ENCODE data around the gene ACVR1B.

Gene ACVR1B

DNA sequence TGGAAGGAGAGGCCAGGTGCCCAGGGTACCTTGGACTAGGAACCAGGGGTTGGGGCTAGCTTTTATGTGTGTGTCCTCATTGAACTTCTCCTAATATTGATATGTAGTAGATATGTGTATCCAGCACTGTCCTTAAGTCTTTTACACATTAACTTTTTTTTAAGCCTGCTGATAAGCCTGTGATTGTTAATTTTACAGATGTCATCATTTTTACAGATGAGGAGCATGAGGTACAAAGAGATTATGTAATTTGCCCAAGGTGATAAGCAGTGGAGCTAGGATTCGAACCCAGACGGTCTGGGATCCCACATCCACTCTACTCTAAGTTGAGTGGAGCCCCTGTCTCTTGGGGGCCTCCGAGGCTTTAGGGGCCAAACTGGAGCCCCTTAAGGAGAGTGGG is 89.5 kb downstream of the ACVR1B start:
- TF ChIP-seq, protein P1, sequence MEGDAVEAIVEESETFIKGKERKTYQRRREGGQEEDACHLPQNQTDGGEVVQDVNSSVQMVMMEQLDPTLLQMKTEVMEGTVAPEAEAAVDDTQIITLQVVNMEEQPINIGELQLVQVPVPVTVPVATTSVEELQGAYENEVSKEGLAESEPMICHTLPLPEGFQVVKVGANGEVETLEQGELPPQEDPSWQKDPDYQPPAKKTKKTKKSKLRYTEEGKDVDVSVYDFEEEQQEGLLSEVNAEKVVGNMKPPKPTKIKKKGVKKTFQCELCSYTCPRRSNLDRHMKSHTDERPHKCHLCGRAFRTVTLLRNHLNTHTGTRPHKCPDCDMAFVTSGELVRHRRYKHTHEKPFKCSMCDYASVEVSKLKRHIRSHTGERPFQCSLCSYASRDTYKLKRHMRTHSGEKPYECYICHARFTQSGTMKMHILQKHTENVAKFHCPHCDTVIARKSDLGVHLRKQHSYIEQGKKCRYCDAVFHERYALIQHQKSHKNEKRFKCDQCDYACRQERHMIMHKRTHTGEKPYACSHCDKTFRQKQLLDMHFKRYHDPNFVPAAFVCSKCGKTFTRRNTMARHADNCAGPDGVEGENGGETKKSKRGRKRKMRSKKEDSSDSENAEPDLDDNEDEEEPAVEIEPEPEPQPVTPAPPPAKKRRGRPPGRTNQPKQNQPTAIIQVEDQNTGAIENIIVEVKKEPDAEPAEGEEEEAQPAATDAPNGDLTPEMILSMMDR (IDR thresholded peaks at IDR 0.05; ENCODE audit: insufficient read depth, low read length, poor library complexity, severe bottlenecking): no peak
- Histone ChIP-seq H3K4me3 (replicated peaks; ENCODE audit: low read depth, low read length) (no peak overlapping the region), H3K36me3 (ENCODE audit: control insufficient read depth, insufficient read depth, low read length) (no peaks in the 10 kb centered on the region), H3K27me3 (replicated peaks; ENCODE audit: control insufficient read depth, insufficient read depth, low read length) (no peaks in the 10 kb centered on the region)
- DNase-seq (ENCODE audit: extremely low read depth, insufficient read length): no peak

DNA sequence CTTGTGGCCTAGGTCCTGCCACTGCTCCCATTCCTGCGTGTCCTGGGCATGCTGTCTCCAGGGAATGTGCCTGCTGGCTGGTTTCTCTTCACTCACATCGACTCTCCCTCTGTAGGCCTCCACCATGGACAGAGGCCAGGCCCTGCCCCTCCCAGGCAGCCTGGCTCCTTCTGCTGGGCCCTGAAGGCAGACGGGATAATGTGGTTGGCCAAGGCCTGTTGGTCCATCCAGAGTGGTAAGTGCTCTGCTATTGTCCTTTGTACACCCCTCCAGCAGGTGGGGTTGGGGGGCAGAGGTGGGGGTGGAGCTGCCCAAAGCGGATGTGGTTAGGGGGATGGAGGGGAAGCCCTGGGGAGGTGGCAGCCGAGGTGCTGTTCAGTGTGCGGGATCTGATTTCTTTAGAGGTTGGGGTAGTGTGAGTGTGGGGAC is 90.2 kb downstream of the ACVR1B start:
- Histone ChIP-seq H3K4me3 (replicated peaks; ENCODE audit: low read depth, low read length) (no peak overlapping the region; the same call in 1 of the 2 replicates), H3K27me3 (replicated peaks; ENCODE audit: control insufficient read depth, insufficient read depth, low read length) (no peaks in the 10 kb centered on the region), H3K36me3 (ENCODE audit: control insufficient read depth, insufficient read depth, low read length) (no peaks in the 10 kb centered on the region)
- peak; percentile 73 for DNase-seq (ENCODE audit: extremely low read depth, insufficient read length)
- TF ChIP-seq, protein P1 (IDR thresholded peaks at IDR 0.05; ENCODE audit: insufficient read depth, low read length, poor library complexity, severe bottlenecking): peak; percentile 47

DNA sequence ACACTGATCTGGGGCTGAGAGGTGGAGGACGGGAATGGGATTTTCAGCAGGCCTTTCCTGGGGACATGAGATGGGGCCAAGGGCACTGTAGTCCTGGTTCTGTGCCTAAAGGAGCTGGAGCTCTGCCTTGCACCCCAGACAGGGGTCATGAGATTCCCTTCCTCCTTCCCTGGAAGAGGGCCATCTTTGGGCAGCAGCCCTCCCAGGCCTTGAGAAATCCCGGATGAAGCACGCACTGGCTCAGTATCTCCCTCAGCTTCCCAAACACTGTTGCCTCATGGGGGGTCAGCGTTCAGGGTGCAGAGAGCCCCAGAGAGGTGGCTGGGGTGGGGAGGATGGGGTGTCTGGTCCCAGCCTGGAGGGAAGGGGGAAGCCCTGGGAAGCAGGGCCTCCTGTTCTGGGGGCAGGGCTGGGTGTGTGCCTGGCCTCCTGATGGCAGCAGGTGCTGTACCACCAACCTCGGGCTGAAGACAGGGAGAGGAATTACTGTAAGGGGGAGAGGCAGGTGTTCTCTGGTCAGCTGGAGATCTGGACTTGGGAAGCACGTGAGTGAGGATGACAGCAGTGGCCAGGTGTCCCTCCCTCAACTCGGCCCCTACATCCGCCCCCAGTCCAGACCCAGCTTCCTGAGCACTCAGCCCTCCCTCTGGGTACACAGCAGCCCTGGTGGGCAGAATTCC is 91.3 kb downstream of the ACVR1B start:
- DNase-seq (ENCODE audit: extremely low read depth, insufficient read length): no peak
- H3K4me3 ChIP-seq (replicated peaks; ENCODE audit: low read depth, low read length): no peak overlapping the region
- H3K36me3 ChIP-seq (ENCODE audit: control insufficient read depth, insufficient read depth, low read length): no peaks in the 10 kb centered on the region
- H3K27me3 ChIP-seq (replicated peaks; ENCODE audit: control insufficient read depth, insufficient read depth, low read length): no peaks in the 10 kb centered on the region
- TF ChIP-seq, protein P1 (IDR thresholded peaks at IDR 0.05; ENCODE audit: insufficient read depth, low read length, poor library complexity, severe bottlenecking): no peak

- H3K27me3 ChIP-seq (replicated peaks; ENCODE audit: control insufficient read depth, insufficient read depth, low read length): no peaks in the 10 kb centered on the region
- TF ChIP-seq, protein P1 (IDR thresholded peaks at IDR 0.05; ENCODE audit: insufficient read depth, low read length, poor library complexity, severe bottlenecking): no peak
- no peak overlapping the region for H3K4me3 ChIP-seq (replicated peaks; ENCODE audit: low read depth, low read length)
- DNase-seq (ENCODE audit: extremely low read depth, insufficient read length): no peak
- no peaks in the 10 kb centered on the region for H3K36me3 ChIP-seq (ENCODE audit: control insufficient read depth, insufficient read depth, low read length)
Observed at GRCh38 chr12:52043386-52044212, 92.1 kb downstream of the ACVR1B start.

DNA sequence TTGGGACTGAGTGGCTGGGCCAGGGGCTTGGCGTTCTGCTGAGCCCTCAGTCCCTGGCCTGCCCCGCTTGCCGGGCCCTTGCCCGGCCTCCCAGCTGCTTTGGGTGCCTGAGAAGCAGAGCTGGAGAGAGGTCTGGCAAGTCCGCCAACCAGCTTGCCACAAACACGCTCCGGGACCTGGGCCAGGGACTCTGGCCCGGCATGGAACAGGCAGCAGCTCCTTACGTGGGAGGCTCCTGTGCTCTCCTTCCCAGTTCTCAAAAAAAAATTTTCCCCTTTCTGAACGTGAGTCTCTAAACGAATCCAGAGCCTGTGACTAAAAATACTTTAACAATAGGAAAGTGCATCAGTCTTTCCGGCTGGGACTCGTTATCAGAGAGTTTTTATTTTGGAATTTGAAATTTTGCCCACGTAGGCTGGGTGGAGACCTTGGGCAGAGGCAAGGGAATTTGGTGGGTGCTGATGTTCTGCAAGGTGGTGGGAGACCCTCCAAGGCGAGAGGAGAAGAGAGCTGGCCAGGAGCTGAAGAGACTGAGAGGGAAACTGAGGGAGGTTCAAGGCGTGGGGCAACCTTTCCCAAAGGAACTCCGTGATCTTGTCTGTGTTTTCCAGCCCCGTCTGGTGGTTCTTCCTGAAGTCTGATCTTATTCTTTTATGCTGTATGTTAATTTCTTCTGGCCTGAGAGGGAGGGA is 92.9 kb downstream of the ACVR1B start:
- no peaks in the 10 kb centered on the region for H3K36me3 ChIP-seq (ENCODE audit: control insufficient read depth, insufficient read depth, low read length)
- H3K4me3 ChIP-seq (replicated peaks; ENCODE audit: low read depth, low read length): no peak overlapping the region
- no peak for DNase-seq (ENCODE audit: extremely low read depth, insufficient read length)
- no peaks in the 10 kb centered on the region for H3K27me3 ChIP-seq (replicated peaks; ENCODE audit: control insufficient read depth, insufficient read depth, low read length)
- TF ChIP-seq, protein P1 (IDR thresholded peaks at IDR 0.05; ENCODE audit: insufficient read depth, low read length, poor library complexity, severe bottlenecking): no peak

Measured in GM06990 (cell line).